Measurements from ENCODE around the gene ADCY10.
"Not testable (repeated sequence)": the region's sequence is repeated elsewhere in the genome, so short reads cannot be mapped to it uniquely, and the experiment has no call there.

GRCh38 chr1:167866326-167866725 is 47.6 kb downstream of the ADCY10 start:
- TF ChIP-seq TAF1 (IDR thresholded peaks at IDR 0.05; ENCODE audit: low read depth); CTCF (IDR thresholded peaks at IDR 0.05; ENCODE audit: poor library complexity, severe bottlenecking); MXI1 (conservative IDR thresholded peaks at IDR 0.05; ENCODE audit: poor library complexity, severe bottlenecking): not testable (repeated sequence)

Data from neural cell (in vitro differentiated cells).